SK-N-MC (cell line): Measurements from ENCODE around the gene BRWD1.
A peak's percentile ranks its signal among the peaks of the same experiment; 100 is the strongest.

Experiments
- DNase-seq: peaks from one replicate; pipeline ENCODE4 v3.0.0-alpha.2; 2011; ENCODE audit warnings: low read depth, low spot score
- H3K27ac ChIP-seq: fragments of 200-600 bp; sonication (generic); 2 replicates; pipeline ENCODE4 v1.5.1; 2016; ENCODE audit warnings: mixed run types
- H3K36me3 ChIP-seq: fragments of 200-600 bp; sonication (generic); 2 replicates; pipeline ENCODE4 v1.6.1; 2017; ENCODE audit warnings: antibody characterized with exemption, low read length, mixed read lengths; ENCODE audit not compliant: insufficient read depth
- H3K4me3 ChIP-seq: fragments of 200-600 bp; sonication (generic); 2 replicates; pipeline ENCODE4 v1.5.1; 2016
- H3K9ac ChIP-seq: fragments of 200-600 bp; sonication (generic); 2 replicates; pipeline ENCODE4 v1.8.0; 2017; ENCODE audit warnings: mixed run types, mixed read lengths; ENCODE audit not compliant: insufficient read length
- H3K9me3 ChIP-seq: fragments of 200-600 bp; sonication (generic); 2 replicates; pipeline ENCODE4 v1.6.1; 2017; ENCODE audit warnings: low read depth, mild to moderate bottlenecking, antibody characterized with exemption, low read length, moderate library complexity, mixed read lengths
- EZH2 ChIP-seq: fragments of 200-600 bp; sonication (generic); IDR thresholded peaks from one replicate; pipeline ENCODE4 v1.6.1; 2017; ENCODE audit warnings: antibody characterized with exemption
- FOXP2 ChIP-seq: optimal IDR thresholded peaks from 2 replicates; pipeline ENCODE3; 2011; ENCODE audit warnings: mild to moderate bottlenecking, moderate library complexity; ENCODE audit not compliant: insufficient read depth; ENCODE audit errors: extremely low read length, control extremely low read depth
- POLR2AphosphoS5 ChIP-seq: IDR thresholded peaks from 2 replicates; pipeline ENCODE4 v1.6.1; 2012; ENCODE audit warnings: mild to moderate bottlenecking, low read depth, low read length, borderline replicate concordance

BRWD1 gene

GRCh38 chr21:39339231-39339630 lies 25.8 kb upstream of the BRWD1 start:
- peaks cover 36% of the 10 kb centered on the region for H3K36me3 ChIP-seq
- no peaks in the 10 kb centered on the region for H3K9me3 ChIP-seq
- H3K9ac ChIP-seq: no peak overlapping the region
- no peak for TF ChIP-seq POLR2AphosphoS5
- TF ChIP-seq EZH2: no peak
- TF ChIP-seq FOXP2: no peak
- no peak overlapping the region for H3K4me3 ChIP-seq
- peak overlapping the region; percentile 70 for H3K27ac ChIP-seq
- DNase-seq: no peak

- no peak overlapping the region for H3K4me3 ChIP-seq
- no peaks in the 10 kb centered on the region for H3K9me3 ChIP-seq
- H3K27ac ChIP-seq: no peak overlapping the region; the same call in 1 of the 2 replicates
- H3K36me3 ChIP-seq: peaks cover 12% of the 10 kb centered on the region
- no peak overlapping the region for H3K9ac ChIP-seq
- no peak for DNase-seq
- TF ChIP-seq FOXP2: no peak
- TF ChIP-seq POLR2AphosphoS5: no peak
- TF ChIP-seq EZH2: no peak
Measured at GRCh38 chr21:39336457-39337008, 23.1 kb upstream of the BRWD1 start.

DNA sequence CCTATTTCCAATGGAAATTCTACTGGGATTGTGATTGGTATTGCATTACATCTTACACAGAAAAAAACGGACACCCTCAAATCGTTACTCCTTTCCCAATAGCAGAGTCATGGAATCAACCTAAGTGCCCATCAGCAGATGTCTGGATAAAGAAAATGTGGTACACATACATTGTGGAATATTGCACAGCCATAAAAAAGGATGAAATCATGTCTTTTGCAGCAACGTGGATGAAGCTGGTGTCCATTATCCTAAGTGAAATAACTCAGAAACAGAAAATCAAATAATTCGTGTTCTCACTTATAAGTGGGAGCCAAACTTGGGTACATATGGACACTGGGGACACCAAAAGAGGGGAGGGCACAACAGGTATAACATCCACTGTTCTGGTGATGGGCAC lies 21.2 kb upstream of the BRWD1 start:
- DNase-seq: no peak
- H3K9me3 ChIP-seq: no peaks in the 10 kb centered on the region
- no peak overlapping the region for H3K9ac ChIP-seq
- no peak for TF ChIP-seq FOXP2
- no peak for TF ChIP-seq EZH2
- no peak for TF ChIP-seq POLR2AphosphoS5
- H3K36me3 ChIP-seq: no peaks in the 10 kb centered on the region
- H3K27ac ChIP-seq: no peak overlapping the region
- no peak overlapping the region for H3K4me3 ChIP-seq

DNA sequence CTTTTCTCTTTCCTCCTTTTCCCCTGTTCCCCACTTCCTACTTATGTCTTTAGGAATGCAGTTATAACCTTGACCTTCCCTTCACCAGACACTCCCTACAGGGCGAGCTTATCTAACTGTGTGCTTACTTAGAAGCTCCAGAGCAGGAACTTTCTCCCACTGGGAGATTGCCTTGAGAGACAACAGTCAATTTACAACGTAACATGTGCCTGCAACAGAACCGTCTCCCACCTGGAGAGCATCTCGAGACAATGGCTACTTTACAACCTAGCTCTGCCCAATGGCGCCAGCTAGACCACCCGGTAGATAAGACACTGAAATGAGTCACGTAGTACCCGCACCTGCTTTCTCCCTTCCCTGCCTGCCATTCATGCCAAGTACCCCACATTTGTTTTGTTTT lies 18.7 kb upstream of the BRWD1 start:
- TF ChIP-seq FOXP2 (no peak), POLR2AphosphoS5 (no peak), EZH2 (no peak)
- H3K4me3 ChIP-seq: no peak overlapping the region
- H3K36me3 ChIP-seq: no peaks in the 10 kb centered on the region
- H3K9ac ChIP-seq: no peak overlapping the region
- no peak for DNase-seq
- no peaks in the 10 kb centered on the region for H3K9me3 ChIP-seq
- H3K27ac ChIP-seq: no peak overlapping the region

DNA sequence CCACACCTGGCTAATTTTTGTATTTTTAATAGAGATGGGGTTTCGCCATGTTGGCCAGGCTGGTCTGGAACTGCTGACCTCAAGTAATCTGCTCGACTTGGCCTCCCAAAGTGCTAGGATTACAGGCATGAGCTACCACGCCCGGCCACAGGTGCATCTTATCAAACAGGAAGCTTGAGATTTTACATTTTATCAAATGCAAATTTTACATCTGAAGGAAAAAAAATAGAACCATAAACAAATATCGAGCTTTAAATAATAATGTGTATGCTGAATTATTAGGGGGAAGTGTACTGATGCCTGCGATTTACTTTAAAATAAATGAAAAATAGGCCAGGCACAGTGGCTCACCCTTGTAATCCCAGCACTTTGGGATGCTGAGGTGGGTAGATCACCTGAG lies 16.6 kb upstream of the BRWD1 start:
- Histone ChIP-seq H3K9ac (no peak overlapping the region), H3K4me3 (no peak overlapping the region), H3K9me3 (no peaks in the 10 kb centered on the region), H3K27ac (no peak overlapping the region), H3K36me3 (no peaks in the 10 kb centered on the region)
- TF ChIP-seq EZH2 (no peak), FOXP2 (no peak), POLR2AphosphoS5 (no peak)
- DNase-seq: no peak

DNA sequence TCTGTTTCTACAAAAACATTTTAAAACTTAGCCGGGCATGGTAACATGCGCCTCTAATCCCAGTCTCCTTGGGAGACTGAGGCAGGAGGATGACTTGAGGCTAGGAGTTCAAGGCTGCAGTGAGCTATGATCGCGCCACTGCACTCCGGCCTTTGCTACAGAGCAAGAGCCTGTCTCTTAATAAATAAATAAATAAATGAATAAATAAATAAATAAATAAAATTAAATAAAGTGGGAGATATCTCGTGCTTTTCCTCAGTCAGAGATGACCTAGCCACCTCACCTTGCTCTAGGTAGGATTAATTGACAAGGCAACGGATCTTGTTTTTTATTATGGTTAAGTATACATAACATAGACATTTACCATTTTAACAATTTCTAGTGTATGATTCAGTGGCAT lies 14.3 kb upstream of the BRWD1 start:
- DNase-seq: no peak
- H3K36me3 ChIP-seq: no peaks in the 10 kb centered on the region
- H3K27ac ChIP-seq: no peak overlapping the region
- TF ChIP-seq FOXP2: no peak
- TF ChIP-seq EZH2: no peak
- no peak for TF ChIP-seq POLR2AphosphoS5
- no peaks in the 10 kb centered on the region for H3K9me3 ChIP-seq
- H3K9ac ChIP-seq: no peak overlapping the region
- no peak overlapping the region for H3K4me3 ChIP-seq

DNA sequence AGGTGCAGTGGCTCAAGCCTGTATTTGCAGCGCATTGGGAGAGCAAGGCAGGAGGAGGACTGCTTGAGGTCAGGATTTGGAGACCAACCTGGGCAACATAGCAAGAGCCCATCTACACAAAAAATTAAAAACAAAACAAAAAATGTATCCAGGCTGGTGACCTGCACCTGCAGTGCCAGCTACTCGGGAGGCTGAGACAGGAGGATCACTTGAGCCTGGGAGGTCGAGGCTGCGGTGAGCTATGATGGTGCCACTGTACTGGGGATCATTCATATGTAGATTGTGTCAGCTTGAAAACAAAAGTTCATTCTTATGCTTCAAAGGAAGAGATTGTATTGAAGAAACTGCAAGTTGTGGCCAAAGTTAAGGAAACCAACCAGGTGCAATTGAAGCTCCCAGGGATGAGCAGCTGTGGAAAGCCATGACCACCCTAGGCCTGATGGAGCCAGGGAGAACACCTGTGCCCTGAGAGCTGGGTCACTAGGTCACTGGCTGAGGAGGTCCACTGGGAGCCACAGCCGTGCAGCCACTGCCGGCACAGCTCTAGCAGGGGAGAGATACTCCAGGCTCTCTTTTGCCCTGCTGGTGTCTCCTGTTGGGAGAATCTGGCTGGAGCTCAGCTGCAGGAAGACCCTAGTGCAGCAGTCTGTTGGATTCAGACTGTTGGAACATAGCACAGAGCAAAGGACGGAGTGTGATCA lies 13.3 kb upstream of the BRWD1 start:
- H3K27ac ChIP-seq: no peak overlapping the region
- TF ChIP-seq EZH2 (no peak), POLR2AphosphoS5 (no peak), FOXP2 (no peak)
- DNase-seq: no peak
- no peaks in the 10 kb centered on the region for H3K36me3 ChIP-seq
- no peak overlapping the region for H3K9ac ChIP-seq
- no peak overlapping the region for H3K4me3 ChIP-seq
- no peaks in the 10 kb centered on the region for H3K9me3 ChIP-seq

DNA sequence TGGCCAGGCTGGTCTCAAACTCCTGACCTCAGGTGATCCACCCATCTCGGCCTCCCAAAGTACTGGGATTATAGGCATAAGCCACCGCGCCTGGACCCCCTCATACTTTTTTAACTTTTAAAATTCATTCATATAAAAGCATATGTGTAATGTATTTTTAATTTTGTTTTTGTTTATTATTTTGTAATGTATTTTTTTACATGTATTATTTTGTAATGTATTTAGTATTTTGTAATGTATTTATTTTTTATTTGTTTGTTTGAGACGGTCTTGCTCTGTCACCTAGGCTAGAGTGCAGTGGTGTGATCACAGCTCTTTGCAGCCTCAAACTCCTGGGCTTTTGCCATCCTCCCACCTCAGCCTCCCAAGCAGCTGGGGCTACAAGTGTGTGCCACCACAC lies 12.0 kb upstream of the BRWD1 start:
- Histone ChIP-seq H3K9ac (no peak overlapping the region), H3K4me3 (no peak overlapping the region), H3K9me3 (no peaks in the 10 kb centered on the region), H3K36me3 (no peaks in the 10 kb centered on the region), H3K27ac (no peak overlapping the region)
- DNase-seq: no peak
- TF ChIP-seq EZH2 (no peak), FOXP2 (no peak), POLR2AphosphoS5 (no peak)

- no peak overlapping the region for H3K4me3 ChIP-seq
- TF ChIP-seq EZH2 (no peak), POLR2AphosphoS5 (no peak), FOXP2 (no peak)
- no peak overlapping the region for H3K27ac ChIP-seq
- H3K9me3 ChIP-seq: no peaks in the 10 kb centered on the region
- no peak for DNase-seq
- no peak overlapping the region for H3K9ac ChIP-seq
- H3K36me3 ChIP-seq: no peaks in the 10 kb centered on the region
Measured at GRCh38 chr21:39321424-39321823, 8.0 kb upstream of the BRWD1 start.
